Measurements from ENCODE around the gene MUTYH.
"Not testable (repeated sequence)": the region's sequence is repeated elsewhere in the genome, so short reads cannot be mapped to it uniquely, and the experiment has no call there.

The MUTYH gene

GRCh38 chr1:45302505-45303150 is 37.6 kb downstream of the MUTYH start:
- TF ChIP-seq CTCF (IDR thresholded peaks at IDR 0.05; ENCODE audit: low read depth, low read length): no peak
- no peak for DNase-seq (ENCODE audit: extremely low read depth, low read depth)

- TF ChIP-seq CTCF (IDR thresholded peaks at IDR 0.05; ENCODE audit: low read depth, low read length): no peak
- no peak for DNase-seq (ENCODE audit: extremely low read depth, low read depth)
These were observed 39.6 kb downstream of the MUTYH start for GRCh38 chr1:45300669-45300997.

- peak; percentile 69 for DNase-seq (ENCODE audit: extremely low read depth, low read depth)
These were observed 40.1 kb downstream of the MUTYH start for GRCh38 chr1:45299981-45300668.

GRCh38 chr1:45299296-45299695 is 40.9 kb downstream of the MUTYH start:
- TF ChIP-seq CTCF (IDR thresholded peaks at IDR 0.05; ENCODE audit: low read depth, low read length): no peak
- no peak for DNase-seq (ENCODE audit: extremely low read depth, low read depth)

More at GRCh38 chr1:45299981-45300668, 40.1 kb downstream of the MUTYH start:
- TF ChIP-seq CTCF (IDR thresholded peaks at IDR 0.05; ENCODE audit: low read depth, low read length): peak; percentile 72

- no peak for DNase-seq (ENCODE audit: extremely low read depth, low read depth)
- TF ChIP-seq CTCF (IDR thresholded peaks at IDR 0.05; ENCODE audit: low read depth, low read length): no peak
These were observed 42.4 kb downstream of the MUTYH start for GRCh38 chr1:45297666-45298356.

- no peak for TF ChIP-seq CTCF (IDR thresholded peaks at IDR 0.05; ENCODE audit: low read depth, low read length)
- DNase-seq (ENCODE audit: extremely low read depth, low read depth): no peak
These were observed 48.5 kb downstream of the MUTYH start for GRCh38 chr1:45291716-45292115.

- not testable (repeated sequence) for DNase-seq (ENCODE audit: extremely low read depth, low read depth)
These were observed 49.2 kb downstream of the MUTYH start for GRCh38 chr1:45291002-45291401.

GRCh38 chr1:45286521-45286920 is 53.7 kb downstream of the MUTYH start:
- not testable (repeated sequence) for DNase-seq (ENCODE audit: extremely low read depth, low read depth)

GRCh38 chr1:45284858-45285257 is 55.4 kb downstream of the MUTYH start:
- not testable (repeated sequence) for DNase-seq (ENCODE audit: extremely low read depth, low read depth)
